Muscle layer of duodenum (tissue), 2 donors: ENCODE results near the gene GPR35.

Experiments
- H3K27ac ChIP-seq: one replicate; pipeline ENCODE4 v1.7.0; 2013; ENCODE audit warnings: mild to moderate bottlenecking, low read length
- H3K27me3 ChIP-seq: one replicate; pipeline ENCODE4 v1.7.0; 2013; ENCODE audit warnings: low read depth, mild to moderate bottlenecking, control low read depth, low read length
- H3K36me3 ChIP-seq, 2 donors: one replicate each; pipeline ENCODE4 v1.7.0; 2013; ENCODE audit warnings: low read length in 2 of 2, control low read depth in 1 of 2, mild to moderate bottlenecking in 1 of 2; ENCODE audit not compliant: insufficient read depth in 2 of 2, control insufficient read depth in 1 of 2
- H3K4me1 ChIP-seq, 2 donors: one replicate each; pipeline ENCODE4 v1.7.0; 2013; ENCODE audit warnings: low read length in 2 of 2, mild to moderate bottlenecking in 2 of 2, control low read depth in 1 of 2, moderate library complexity in 1 of 2; ENCODE audit not compliant: insufficient read depth in 2 of 2, control insufficient read depth in 1 of 2
- H3K4me3 ChIP-seq, 2 donors: one replicate each; pipeline ENCODE4 v1.7.0; 2013; ENCODE audit warnings: low read length in 2 of 2, low read depth in 1 of 2, mild to moderate bottlenecking in 1 of 2
- H3K9me3 ChIP-seq, 2 donors: one replicate each; pipeline ENCODE4 v1.7.0; 2013; ENCODE audit warnings: low read length in 2 of 2, control low read depth in 1 of 2, mild to moderate bottlenecking in 1 of 2; ENCODE audit not compliant: control insufficient read depth in 1 of 2
- donor health status: healthy.

Gene GPR35

DNA sequence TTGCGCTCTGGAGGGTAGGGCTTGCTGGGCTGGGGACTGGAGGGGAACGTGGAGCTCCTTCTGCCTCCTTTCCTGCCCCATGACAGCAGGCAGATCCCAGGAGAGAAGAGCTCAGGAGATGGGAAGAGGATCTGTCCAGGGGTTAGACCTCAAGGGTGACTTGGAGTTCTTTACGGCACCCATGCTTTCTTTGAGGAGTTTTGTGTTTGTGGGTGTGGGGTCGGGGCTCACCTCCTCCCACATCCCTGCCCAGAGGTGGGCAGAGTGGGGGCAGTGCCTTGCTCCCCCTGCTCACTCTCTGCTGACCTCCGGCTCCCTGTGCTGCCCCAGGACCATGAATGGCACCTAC, 4.3 kb downstream of the GPR35 start:
- Histone ChIP-seq H3K36me3 (no peaks in the 10 kb centered on the region), H3K9me3 (peaks cover 0 to 5% of the 10 kb centered on the region in 2 donors), H3K4me1 (no peaks in the 10 kb centered on the region), H3K4me3 (no peak overlapping the region), H3K27ac (no peak overlapping the region), H3K27me3 (no peaks in the 10 kb centered on the region)

- no peaks in the 10 kb centered on the region for H3K27me3 ChIP-seq
- no peaks in the 10 kb centered on the region for H3K36me3 ChIP-seq
- no peaks in the 10 kb centered on the region for H3K4me1 ChIP-seq
- no peak overlapping the region for H3K27ac ChIP-seq
- peaks cover 0 to 5% of the 10 kb centered on the region in 2 donors for H3K9me3 ChIP-seq
- H3K4me3 ChIP-seq = no peak overlapping the region
Measured at GRCh38 chr2:240629968-240630770, 4.9 kb downstream of the GPR35 start.

DNA sequence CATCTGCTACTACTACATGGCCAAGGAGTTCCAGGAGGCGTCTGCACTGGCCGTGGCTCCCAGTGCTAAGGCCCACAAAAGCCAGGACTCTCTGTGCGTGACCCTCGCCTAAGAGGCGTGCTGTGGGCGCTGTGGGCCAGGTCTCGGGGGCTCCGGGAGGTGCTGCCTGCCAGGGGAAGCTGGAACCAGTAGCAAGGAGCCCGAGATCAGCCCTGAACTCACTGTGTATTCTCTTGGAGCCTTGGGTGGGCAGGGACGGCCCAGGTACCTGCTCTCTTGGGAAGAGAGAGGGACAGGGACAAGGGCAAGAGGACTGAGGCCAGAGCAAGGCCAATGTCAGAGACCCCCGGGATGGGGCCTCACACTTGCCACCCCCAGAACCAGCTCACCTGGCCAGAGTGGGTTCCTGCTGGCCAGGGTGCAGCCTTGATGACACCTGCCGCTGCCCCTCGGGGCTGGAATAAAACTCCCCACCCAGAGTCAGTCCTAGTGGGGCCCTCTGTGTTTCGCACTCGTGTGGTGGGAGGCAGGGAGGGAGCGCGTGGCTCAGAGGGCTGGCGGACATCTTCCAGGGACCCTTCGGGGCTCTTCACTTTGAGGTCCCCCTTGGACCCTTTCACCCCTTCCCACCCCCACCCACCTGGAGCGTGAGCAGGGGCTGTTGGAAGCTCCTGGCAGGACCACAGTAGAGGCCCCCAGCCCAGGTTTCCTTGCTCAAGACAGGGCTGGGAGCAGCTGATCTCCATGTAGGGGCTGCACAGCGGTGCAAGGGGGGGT, 5.7 kb downstream of the GPR35 start:
- Histone ChIP-seq H3K36me3 (no peaks in the 10 kb centered on the region), H3K9me3 (peaks cover 0 to 5% of the 10 kb centered on the region in 2 donors), H3K4me1 (no peaks in the 10 kb centered on the region), H3K27me3 (no peaks in the 10 kb centered on the region), H3K27ac (no peak overlapping the region), H3K4me3 (no peak overlapping the region)

- Histone ChIP-seq H3K27me3 (no peaks in the 10 kb centered on the region), H3K4me1 (no peaks in the 10 kb centered on the region), H3K27ac (no peak overlapping the region), H3K9me3 (peaks cover 0 to 5% of the 10 kb centered on the region in 2 donors), H3K4me3 (no peak overlapping the region), H3K36me3 (no peaks in the 10 kb centered on the region)
Measured at GRCh38 chr2:240631548-240632305, 6.4 kb downstream of the GPR35 start.

DNA sequence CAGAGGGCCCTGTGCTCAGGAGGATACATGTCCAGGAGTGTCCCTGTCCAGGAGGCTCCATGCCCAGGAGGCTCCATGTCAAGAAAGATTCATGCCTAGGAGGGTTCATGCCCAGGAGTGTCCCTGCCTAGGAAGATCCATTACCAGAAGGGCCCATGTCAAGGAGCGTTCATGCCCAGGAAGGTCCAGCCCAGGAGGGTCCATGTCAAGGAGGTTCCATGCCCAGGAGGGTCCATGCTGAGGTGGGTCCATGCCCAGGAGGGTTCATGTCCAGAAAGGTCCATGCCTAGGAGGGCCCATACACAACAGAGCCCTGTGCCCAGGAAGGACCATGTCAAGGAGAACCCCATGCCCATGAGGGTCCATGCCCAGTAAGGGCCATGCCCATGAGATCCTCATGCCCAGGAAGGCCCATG, 7.0 kb downstream of the GPR35 start:
- no peak overlapping the region for H3K4me3 ChIP-seq
- no peak overlapping the region for H3K27ac ChIP-seq
- H3K36me3 ChIP-seq = no peaks in the 10 kb centered on the region

DNA sequence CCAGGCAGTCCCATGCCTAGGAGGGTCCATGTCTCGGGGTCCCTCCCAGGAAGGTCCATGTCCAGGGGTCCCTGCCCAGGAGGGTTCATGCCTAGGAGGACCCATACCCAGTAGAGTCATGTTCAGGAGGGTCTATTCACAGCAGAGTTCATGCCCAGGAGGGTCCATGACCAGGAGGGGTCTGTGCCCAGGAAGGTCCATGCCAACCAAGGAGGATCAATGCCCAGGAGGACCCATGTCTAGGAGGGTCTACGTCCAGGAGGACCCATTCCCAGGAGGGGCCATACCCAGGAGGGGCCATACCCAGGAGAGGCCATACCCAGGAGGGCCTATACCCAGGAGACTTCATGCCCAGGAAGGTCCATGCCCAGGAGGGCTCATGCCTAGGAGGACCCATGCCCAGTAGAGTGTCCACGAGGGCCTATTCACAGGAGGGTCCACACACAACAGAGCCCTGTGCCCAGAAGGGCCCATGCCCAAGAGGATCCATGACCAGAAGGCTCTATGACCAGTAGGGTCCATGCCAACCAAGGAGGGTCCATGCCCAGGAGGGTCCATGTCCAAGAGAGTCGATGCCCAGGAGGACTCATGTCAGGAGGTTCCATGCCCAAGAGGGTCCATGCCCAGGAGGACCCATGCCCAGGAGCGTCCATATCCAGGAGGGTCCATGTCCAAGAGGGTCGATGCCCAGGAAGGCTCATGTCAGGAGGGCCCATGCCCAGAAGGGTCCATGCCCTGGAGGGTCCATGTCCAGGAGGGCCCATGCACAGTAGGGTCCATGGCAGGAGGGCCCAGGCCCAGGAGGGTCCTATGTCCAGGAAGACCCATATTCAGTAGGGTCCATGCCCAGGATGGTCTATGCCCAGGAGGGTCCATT, 10.1 kb downstream of the GPR35 start:
- no peak overlapping the region for H3K27ac ChIP-seq
- no peaks in the 10 kb centered on the region for H3K36me3 ChIP-seq
- H3K4me1 ChIP-seq = no peaks in the 10 kb centered on the region
- H3K9me3 ChIP-seq = peaks cover 0 to 5% of the 10 kb centered on the region in 2 donors
- no peak overlapping the region for H3K4me3 ChIP-seq
- no peaks in the 10 kb centered on the region for H3K27me3 ChIP-seq

More for the DNA sequence above, 7.0 kb downstream of the GPR35 start:
- no peaks in the 10 kb centered on the region for H3K27me3 ChIP-seq
- no peaks in the 10 kb centered on the region for H3K4me1 ChIP-seq
- H3K9me3 ChIP-seq = peaks cover 0 to 5% of the 10 kb centered on the region in 2 donors

DNA sequence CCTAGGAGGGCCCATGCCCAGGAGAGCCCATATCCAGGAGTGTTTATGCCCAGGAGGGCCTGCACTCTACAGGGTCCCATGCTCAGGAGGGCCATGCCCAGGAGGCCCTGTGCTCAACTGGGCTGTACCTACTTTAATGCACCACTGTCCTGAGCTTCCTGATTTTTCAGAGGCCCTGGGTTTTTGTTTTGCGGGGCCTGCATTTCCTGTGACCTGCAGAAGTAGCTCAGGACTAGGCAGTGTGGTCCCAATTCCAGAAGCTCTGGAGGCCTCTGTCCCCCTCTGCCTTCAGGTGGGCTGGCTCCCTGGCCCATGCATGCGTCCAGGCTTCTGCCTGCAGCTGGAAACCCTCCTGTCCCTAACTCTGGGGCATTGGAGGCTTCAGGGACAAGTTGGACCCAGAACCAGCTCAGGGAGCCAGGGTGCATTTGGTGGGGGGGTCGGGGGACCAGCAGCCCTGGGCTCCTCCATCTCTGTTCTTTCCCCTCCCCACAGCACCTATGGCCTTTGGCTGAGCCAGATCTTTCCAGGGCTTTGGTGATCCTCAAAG, 10.8 kb downstream of the GPR35 start:
- Histone ChIP-seq H3K4me3 (no peak overlapping the region), H3K27me3 (no peaks in the 10 kb centered on the region), H3K4me1 (no peaks in the 10 kb centered on the region), H3K9me3 (peaks cover 0 to 5% of the 10 kb centered on the region in 2 donors), H3K36me3 (no peaks in the 10 kb centered on the region), H3K27ac (no peak overlapping the region)

DNA sequence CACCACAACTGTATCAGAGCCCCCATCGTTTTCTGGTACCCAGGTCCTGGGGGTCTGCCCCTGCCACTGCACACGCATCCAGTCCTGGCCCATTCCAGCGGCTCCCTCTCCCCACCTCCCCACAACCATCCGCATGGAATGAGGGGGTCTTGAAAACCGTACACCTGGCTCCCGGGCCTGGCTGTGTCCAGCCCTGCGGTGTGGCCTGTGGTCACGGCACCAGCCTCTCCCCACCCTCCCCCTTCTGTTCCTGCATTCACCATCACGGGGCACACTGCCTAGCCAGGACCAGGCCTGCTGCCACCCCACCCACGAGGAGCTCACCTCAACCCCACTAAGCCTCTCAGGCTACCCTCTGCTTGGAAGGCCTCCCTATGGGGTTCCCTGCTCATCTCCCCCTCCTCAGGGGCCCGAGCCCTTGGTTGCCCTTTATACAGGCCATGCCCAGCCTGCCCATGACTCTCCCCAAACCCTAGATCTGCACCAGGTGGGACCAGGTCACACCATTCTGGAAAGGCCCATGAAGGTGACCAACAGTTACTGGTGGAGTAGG, 11.4 kb downstream of the GPR35 start:
- peaks cover 0 to 5% of the 10 kb centered on the region in 2 donors for H3K9me3 ChIP-seq
- no peak overlapping the region for H3K4me3 ChIP-seq
- no peaks in the 10 kb centered on the region for H3K27me3 ChIP-seq
- H3K4me1 ChIP-seq = no peaks in the 10 kb centered on the region
- no peaks in the 10 kb centered on the region for H3K36me3 ChIP-seq
- H3K27ac ChIP-seq = no peak overlapping the region

- Histone ChIP-seq H3K27ac (no peak overlapping the region), H3K9me3 (peaks cover 0 to 5% of the 10 kb centered on the region in 2 donors), H3K27me3 (no peaks in the 10 kb centered on the region), H3K4me1 (no peaks in the 10 kb centered on the region), H3K36me3 (no peaks in the 10 kb centered on the region), H3K4me3 (no peak overlapping the region)
Measured at GRCh38 chr2:240637116-240637900, 12.0 kb downstream of the GPR35 start.

- H3K4me1 ChIP-seq = no peaks in the 10 kb centered on the region
- H3K36me3 ChIP-seq = no peaks in the 10 kb centered on the region
- H3K4me3 ChIP-seq = no peak overlapping the region
- H3K9me3 ChIP-seq = peaks cover 0 to 5% of the 10 kb centered on the region in 2 donors
- no peaks in the 10 kb centered on the region for H3K27me3 ChIP-seq
- no peak overlapping the region for H3K27ac ChIP-seq
Measured at GRCh38 chr2:240637901-240638345, 12.6 kb downstream of the GPR35 start.
